H1 (cell line): ENCODE results near the gene GRAMD2A. TPM values are rescaled to one million over a fixed set of nuclear protein-coding genes. Genes with fewer than 3 reads are reported as not detected.

Source experiments
- CTCF ChIA-PET: fragments of 300-600 bp; sonication (Branson Sonifier 250); formaldehyde crosslinking; loops from one replicate; lab custom pipeline; 2021; ENCODE audit not compliant: partially characterized antibody; lab: Charles Lee
- POLR2A ChIA-PET: fragments of 300-600 bp; sonication (Branson Sonifier 250); formaldehyde crosslinking; loops from one replicate; lab custom pipeline; 2021; ENCODE audit warnings: inconsistent platforms; ENCODE audit not compliant: partially characterized antibody; lab: Charles Lee
- DNase-seq, 2 experiments: peaks; one replicate each; pipeline versions ENCODE4 v3.0.0 to v3.0.0-alpha.2; 2010 to 2022; ENCODE audit warnings: low spot score in 2 of 2, low read depth in 1 of 2, mixed read lengths in 1 of 2
- FAIRE-seq: peaks from 2 replicates; lab custom pipeline; 2011; peaks lifted over from hg19 to GRCh38; lab: Jason Lieb, UNC
- H2AFZ ChIP-seq: 2 replicates; pipeline ENCODE4 v1.8.1; 2012; ENCODE audit warnings: low read length, inconsistent platforms
- H2AK5ac ChIP-seq: 2 replicates; pipeline ENCODE4 v1.6.1; 2013; ENCODE audit warnings: low read depth, low read length
- H2BK120ac ChIP-seq: replicated peaks from 2 replicates; pipeline ENCODE3; 2013; ENCODE audit warnings: low read depth, low read length, inconsistent platforms
- H2BK12ac ChIP-seq: 2 replicates; pipeline ENCODE4 v1.6.1; 2013; ENCODE audit warnings: low read depth, low read length
- H2BK15ac ChIP-seq: 2 replicates; pipeline ENCODE4 v1.6.1; 2013; ENCODE audit warnings: low read length
- H2BK20ac ChIP-seq: 2 replicates; pipeline ENCODE4 v1.6.1; 2013; ENCODE audit warnings: low read length
- H2BK5ac ChIP-seq: 2 replicates; pipeline ENCODE4 v1.6.1; 2013; ENCODE audit warnings: low read depth, low read length
- H3K14ac ChIP-seq: 2 replicates; pipeline ENCODE4 v1.6.1; 2013; ENCODE audit warnings: inconsistent platforms; ENCODE audit not compliant: insufficient read length
- H3K18ac ChIP-seq: 2 replicates; pipeline ENCODE4 v1.6.1; 2013; ENCODE audit warnings: low read length; ENCODE audit errors: extremely low read depth
- H3K23ac ChIP-seq: 2 replicates; pipeline ENCODE4 v1.6.1; 2013; ENCODE audit warnings: inconsistent platforms; ENCODE audit not compliant: insufficient read length
- H3K23me2 ChIP-seq: 2 replicates; pipeline ENCODE4 v1.6.1; 2013; ENCODE audit warnings: low read depth, low read length
- H3K27ac ChIP-seq: 2 replicates; pipeline ENCODE4 v1.6.1; 2011; ENCODE audit warnings: low read depth, low read length, inconsistent platforms
- H3K27me3 ChIP-seq, 4 experiments: replicated peaks in 1 of 4; 1 replicate in 1 of 4; 2 replicates in 3 of 4; pipeline versions ENCODE4 v1.6.1 to v1.8.1; 2011 to 2013; ENCODE audit warnings: low read length in 3 of 4, mild to moderate bottlenecking in 3 of 4, inconsistent platforms in 2 of 4, mixed read lengths in 2 of 4, moderate library complexity in 1 of 4; ENCODE audit not compliant: control insufficient read depth in 3 of 4, insufficient read depth in 3 of 4; ENCODE audit errors: extremely low read depth in 1 of 4
- H3K36me3 ChIP-seq, 4 experiments: 2 replicates each; pipeline versions ENCODE4 v1.6.1 to v1.8.1; 2011 to 2013; ENCODE audit warnings: mild to moderate bottlenecking in 4 of 4, low read length in 3 of 4, moderate library complexity in 2 of 4, control low read depth in 1 of 4, inconsistent platforms in 1 of 4; ENCODE audit not compliant: insufficient read depth in 4 of 4, control insufficient read depth in 2 of 4
- H3K4ac ChIP-seq: replicated peaks from 2 replicates; pipeline ENCODE3; 2013; ENCODE audit warnings: low read length, low read depth, mixed read lengths, inconsistent platforms; ENCODE audit not compliant: insufficient read length
- H3K4me1 ChIP-seq, 4 experiments: replicated peaks in 1 of 4; 1 replicate in 1 of 4; 2 replicates in 3 of 4; pipeline versions ENCODE4 v1.6.1 to v1.8.1; 2011 to 2013; ENCODE audit warnings: low read length in 3 of 4, inconsistent platforms in 2 of 4, mixed read lengths in 1 of 4; ENCODE audit not compliant: insufficient read depth in 4 of 4, control insufficient read depth in 3 of 4
- H3K4me2 ChIP-seq, 2 experiments: 2 replicates each; pipeline versions ENCODE4 v1.6.1 to v1.8.1; 2011 to 2013; ENCODE audit warnings: low read depth in 2 of 2, low read length in 2 of 2, control low read depth in 1 of 2, inconsistent platforms in 1 of 2, mild to moderate bottlenecking in 1 of 2; ENCODE audit not compliant: insufficient read depth in 1 of 2
- H3K4me3 ChIP-seq, 4 experiments: fragments of 200-600, 300-600 bp in 1 of 4; sonication (generic), shearing (Covaris generic), sonication (Bioruptor Twin) in 1 of 4; 2 replicates each; pipeline versions ENCODE4 v1.5.1 to v1.8.1; 2011 to 2016; ENCODE audit warnings: low read length in 4 of 4, low read depth in 3 of 4, control low read depth in 2 of 4, inconsistent platforms in 2 of 4, mild to moderate bottlenecking in 2 of 4, mixed read lengths in 1 of 4, moderate library complexity in 1 of 4; ENCODE audit not compliant: insufficient read depth in 2 of 4; ENCODE audit errors: extremely low read depth in 1 of 4
- H3K56ac ChIP-seq: replicated peaks from 2 replicates; pipeline ENCODE3; 2013; ENCODE audit warnings: low read depth, mild to moderate bottlenecking, mixed read lengths, low read length, inconsistent platforms; ENCODE audit not compliant: insufficient read length
- H3K79me1 ChIP-seq: 2 replicates; pipeline ENCODE4 v1.6.1; 2013; ENCODE audit warnings: low read depth, low read length, control low read depth
- H3K79me2 ChIP-seq, 2 experiments: 2 replicates each; pipeline versions ENCODE4 v1.6.1 to v1.8.1; 2012 to 2013; ENCODE audit warnings: low read length in 2 of 2, mild to moderate bottlenecking in 2 of 2, inconsistent platforms in 1 of 2; ENCODE audit not compliant: insufficient read depth in 2 of 2, control insufficient read depth in 1 of 2
- H3K9ac ChIP-seq, 4 experiments: replicated peaks in 1 of 4; 1 replicate in 1 of 4; 2 replicates in 3 of 4; pipeline versions ENCODE4 v1.6.1 to v1.8.1; 2011 to 2013; ENCODE audit warnings: low read depth in 3 of 4, low read length in 3 of 4, control low read depth in 2 of 4, mild to moderate bottlenecking in 2 of 4, moderate library complexity in 2 of 4, inconsistent platforms in 1 of 4; ENCODE audit errors: extremely low read depth in 1 of 4
- H3K9me3 ChIP-seq, 2 experiments: 2 replicates each; pipeline versions ENCODE4 v1.6.1 to v1.8.1; 2012 to 2013; ENCODE audit warnings: mild to moderate bottlenecking in 2 of 2, moderate library complexity in 2 of 2, control low read depth in 1 of 2, inconsistent platforms in 1 of 2, low read depth in 1 of 2, low read length in 1 of 2, mixed read lengths in 1 of 2; ENCODE audit not compliant: insufficient read depth in 2 of 2
- H4K20me1 ChIP-seq, 2 experiments: replicated peaks in 1 of 2; 2 replicates each; pipeline versions ENCODE3 to v1.8.1; 2011 to 2013; ENCODE audit warnings: inconsistent platforms in 2 of 2, low read length in 2 of 2, mild to moderate bottlenecking in 1 of 2; ENCODE audit not compliant: insufficient read depth in 2 of 2, control insufficient read depth in 1 of 2
- H4K5ac ChIP-seq: 2 replicates; pipeline ENCODE4 v1.6.1; 2013; ENCODE audit warnings: low read length, low read depth, mixed read lengths, inconsistent platforms; ENCODE audit not compliant: insufficient read length
- H4K8ac ChIP-seq: 2 replicates; pipeline ENCODE4 v1.8.0; 2013; ENCODE audit warnings: mild to moderate bottlenecking, moderate library complexity, low read length, inconsistent platforms; ENCODE audit not compliant: insufficient read depth; ENCODE audit errors: extremely low read depth
- H4K91ac ChIP-seq: replicated peaks from 2 replicates; pipeline ENCODE3; 2013; ENCODE audit warnings: low read length, mixed read lengths, inconsistent platforms; ENCODE audit not compliant: insufficient read length
- ASH2L ChIP-seq: fragments of 200-600, 300-600 bp; sonication (generic); IDR thresholded peaks from one replicate; pipeline ENCODE4 v1.7.1; 2017; ENCODE audit warnings: low read length
- ATF2 ChIP-seq: IDR thresholded peaks from 2 replicates; pipeline ENCODE4 v1.6.1; 2012; ENCODE audit warnings: low read length, inconsistent platforms
- CEBPB ChIP-seq: IDR thresholded peaks from 2 replicates; pipeline ENCODE4 v1.6.1; 2012; ENCODE audit warnings: low read depth, low read length
- CHD2 ChIP-seq: IDR thresholded peaks from 2 replicates; pipeline ENCODE4 v1.6.1; 2012; ENCODE audit warnings: low read length, improper control_type of control experiment
- CTBP2 ChIP-seq: IDR thresholded peaks from 2 replicates; pipeline ENCODE4 v1.7.0; 2011; ENCODE audit warnings: borderline replicate concordance, mild to moderate bottlenecking, moderate library complexity, mixed read lengths, low read length; ENCODE audit not compliant: insufficient read depth, insufficient read length
- HDAC2 ChIP-seq, 2 experiments: fragments of 300-600 bp in 1 of 2; sonication (generic) in 1 of 2; IDR thresholded peaks; 2 replicates each; pipeline ENCODE4 v1.6.1; 2011 to 2012; ENCODE audit warnings: low read depth in 2 of 2, low read length in 2 of 2, mild to moderate bottlenecking in 2 of 2, moderate library complexity in 2 of 2, borderline replicate concordance in 1 of 2, inconsistent platforms in 1 of 2
- HDAC6 ChIP-seq: IDR thresholded peaks from one replicate; pipeline ENCODE4 v1.7.1; 2012; ENCODE audit warnings: low read depth, mild to moderate bottlenecking, inconsistent platforms, low read length, moderate library complexity
- POLR2A ChIP-seq, 2 experiments: IDR thresholded peaks; 1 replicate in 1 of 2; 2 replicates in 1 of 2; pipeline ENCODE4 v1.6.1; 2011; ENCODE audit warnings: low read depth in 2 of 2, low read length in 2 of 2, mild to moderate bottlenecking in 2 of 2; ENCODE audit errors: control extremely low read depth in 1 of 2
- SIN3A ChIP-seq, 2 experiments: IDR thresholded peaks in 1 of 2; conservative IDR thresholded peaks in 1 of 2; 2 replicates each; pipeline ENCODE4 v1.6.1; 2011 to 2012; ENCODE audit warnings: low read length in 2 of 2, improper control_type of control experiment in 1 of 2, low read depth in 1 of 2, mild to moderate bottlenecking in 1 of 2
- SIX5 ChIP-seq: IDR thresholded peaks from 2 replicates; pipeline ENCODE4 v1.6.1; 2011; ENCODE audit warnings: mild to moderate bottlenecking, low read depth, low read length
- SRF ChIP-seq: IDR thresholded peaks from 2 replicates; pipeline ENCODE4 v1.6.1; 2011; ENCODE audit warnings: mild to moderate bottlenecking, low read depth, low read length, moderate library complexity
- TBP ChIP-seq: IDR thresholded peaks from 2 replicates; pipeline ENCODE4 v1.6.1; 2011; ENCODE audit warnings: low read depth, low read length, improper control_type of control experiment
- TEAD4 ChIP-seq: IDR thresholded peaks from 2 replicates; pipeline ENCODE4 v1.6.1; 2012; ENCODE audit warnings: low read depth, low read length, inconsistent platforms, mixed read lengths
- WGBS, 2 experiments: shearing (Covaris generic) in 1 of 2; methylation state at CpG; one replicate each; pipeline versions ENCODE4 v1.1.6 to v1.1.7; 2013 to 2015; ENCODE audit warnings: low lambda C conversion rate in 2 of 2, mixed read lengths in 2 of 2, inconsistent platforms in 1 of 2, low coverage in 1 of 2, missing lambda C conversion rate in 1 of 2; ENCODE audit not compliant: insufficient replicate concordance in 2 of 2, insufficient coverage in 1 of 2, insufficient read length in 1 of 2; ENCODE audit errors: extremely low coverage in 1 of 2, missing lambda C conversion rate in 1 of 2; 5-methylcytosine and 5-hydroxymethylcytosine counted together
- polyA plus RNA-seq, 7 experiments: library from polyadenylated mRNA; depleted of rRNA in 3 of 7; stranded (reverse) in 5 of 7; unstranded in 2 of 7; fragments of >200 nt in 5 of 7; fragments of 200-250 nt in 2 of 7; gene quantifications; 1 replicate in 5 of 7; 2 replicates in 1 of 7; 4 replicates in 1 of 7; pipeline versions ENCODE4 v1.2.1 to v1.2.3, GENCODE V29; 2011 to 2013; ENCODE audit warnings: missing spikeins in 2 of 7, mixed read lengths in 2 of 7
- total RNA-seq: library from RNA; stranded (reverse); fragmentation: NEBNext Ultra II Directional; extraction: Animal tissue kit (Norgen Biotek cat#: 25700); gene quantifications from 2 replicates; pipeline ENCODE4 v1.2.1, GENCODE V29; 2021

Gene GRAMD2A
- total and polyA plus RNA-seq, 2 of the 8 experiments (the other 6 are each of a cell fraction or from before 2014, with no cell fraction given): 0.57 to 1.5 TPM

- no peak overlapping the region for H4K5ac ChIP-seq
- H3K18ac ChIP-seq: no peak overlapping the region
- H2BK15ac ChIP-seq: no peak overlapping the region
- no peaks in the 10 kb centered on the region; the same call in 1 of the 2 replicates for H3K23me2 ChIP-seq
- no peak overlapping the region for H3K9ac ChIP-seq
- H3K27ac ChIP-seq: no peak overlapping the region
- no peak overlapping the region for H2BK5ac ChIP-seq
- no peaks in the 10 kb centered on the region for H3K79me1 ChIP-seq
- no peaks in the 10 kb centered on the region for H3K4me1 ChIP-seq
- H4K20me1 ChIP-seq: no peaks in the 10 kb centered on the region
- no peak overlapping the region for H3K56ac ChIP-seq
- no peak overlapping the region for H3K4ac ChIP-seq
- no peak overlapping the region for H2AFZ ChIP-seq
- H3K79me2 ChIP-seq: no peaks in the 10 kb centered on the region
- peaks cover 0 to 4% (median 0%) of the 10 kb centered on the region in 4 experiments; a peak in 2 of 7 replicates for H3K27me3 ChIP-seq
- no peak overlapping the region for H3K4me3 ChIP-seq
- H3K14ac ChIP-seq: no peak overlapping the region
- ChIA-PET POLR2A (no interaction called here), CTCF (interaction anchor here (0.6 to 2.5 kb wide), 29 partner anchors 8 to 405 kb away, joined by 3 to 21 read pairs (median 4); partner anchors contain the start of gene NR2E3)
- H2BK120ac ChIP-seq: no peak overlapping the region
- WGBS, 2 experiments: 82% methylated on average over 2 of the region's 2 CpGs; no CpG with 5 or more reads in 1 of the 2 experiments
- H4K91ac ChIP-seq: no peak overlapping the region
- H3K36me3 ChIP-seq: no peaks in the 10 kb centered on the region
- no peak overlapping the region for H2BK12ac ChIP-seq
- no peak overlapping the region for H4K8ac ChIP-seq
- no peak overlapping the region for H2AK5ac ChIP-seq
- no peak overlapping the region for H2BK20ac ChIP-seq
- DNase-seq (no peak), FAIRE-seq (no peak)
- H3K4me2 ChIP-seq: no peak overlapping the region
- no peak overlapping the region for H3K23ac ChIP-seq
- H3K9me3 ChIP-seq: no peaks in the 10 kb centered on the region
- TF ChIP-seq SIN3A (conservative IDR thresholded peaks at IDR 0.05 in 1 of 2, IDR thresholded peaks at IDR 0.05 in 1 of 2; ENCODE audit: low read depth in 1 of 2, low read length in 2 of 2) (no peak), TEAD4 (no peak), HDAC6 (no peak), CEBPB (no peak), POLR2A (IDR thresholded peaks at IDR 0.05; ENCODE audit: control extremely low read depth in 1 of 2, low read depth in 2 of 2, low read length in 2 of 2) (no peak), HDAC2 (IDR thresholded peaks at IDR 0.05; ENCODE audit: borderline replicate concordance in 1 of 2, low read depth in 2 of 2, low read length in 2 of 2) (no peak), SRF (no peak), CTBP2 (no peak), TBP (no peak), ASH2L (no peak), SIX5 (no peak), ATF2 (no peak), CHD2 (no peak)
Measured at GRCh38 chr15:72156928-72157327, 40.7 kb downstream of the GRAMD2A start.
